Measurements from ENCODE around the gene LUZP2. TPM values are rescaled to one million over a fixed set of nuclear protein-coding genes. Genes with fewer than 3 reads are reported as not detected.

Gene LUZP2
- total RNA-seq, 1 donor from 2014 or later = 30.3 TPM

DNA sequence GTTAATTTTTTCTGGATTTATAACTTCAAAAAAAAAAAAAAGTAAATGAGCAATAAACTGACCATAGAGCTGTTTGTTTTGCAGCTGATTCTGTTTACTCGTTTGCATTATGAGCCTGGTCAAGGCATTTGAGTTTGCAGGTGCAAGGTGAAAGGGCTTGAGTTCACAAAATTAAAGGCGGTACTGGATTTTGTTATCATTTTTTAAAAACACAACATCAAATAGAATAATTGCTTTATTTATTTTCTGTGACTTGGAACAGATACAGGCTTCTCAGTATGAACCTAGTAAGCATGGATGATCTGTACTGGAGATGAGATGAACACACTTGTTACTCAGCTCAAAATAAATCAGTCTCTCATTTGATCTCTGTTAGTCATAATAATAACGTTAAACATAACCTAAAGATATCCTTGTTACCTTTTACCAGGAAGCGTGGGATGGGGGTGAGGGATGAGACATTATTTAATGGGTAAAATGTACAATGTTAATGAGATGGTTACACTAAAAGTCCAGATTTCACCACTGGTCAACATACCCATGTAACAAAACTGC is 137.8 kb downstream of the LUZP2 start:
- no peak for DNase-seq (ENCODE audit: low spot score)

DNA sequence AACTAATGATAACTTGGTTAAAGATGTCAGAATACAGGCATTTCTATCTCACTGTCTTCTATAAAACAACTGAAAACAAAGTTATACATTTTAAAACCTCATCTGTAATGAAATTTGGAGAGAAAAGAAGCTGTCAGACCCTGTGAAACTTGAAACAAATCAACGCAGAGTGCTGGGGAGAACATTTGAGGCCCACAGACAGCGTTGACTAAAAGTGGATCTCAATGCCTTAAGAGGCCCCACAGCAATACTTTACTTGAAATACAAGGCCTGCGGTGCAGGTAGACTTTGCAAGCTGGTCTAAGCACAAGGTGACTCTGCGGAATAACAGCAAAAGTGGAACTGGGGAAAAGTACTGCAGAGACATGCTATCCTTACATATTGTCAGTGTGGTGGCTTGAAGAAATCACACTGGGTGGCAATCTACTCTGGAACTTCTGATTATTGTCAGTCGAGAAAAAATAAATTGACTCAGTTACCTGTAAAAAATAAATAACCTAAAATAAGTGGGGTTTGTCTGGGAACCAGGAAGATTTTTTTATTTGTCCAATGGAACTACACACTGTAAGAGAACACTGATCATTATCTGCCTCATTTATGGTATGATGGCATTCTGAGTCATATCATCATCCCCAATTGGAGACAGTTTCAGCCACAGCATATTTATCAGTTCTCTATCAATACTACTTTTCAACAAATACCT is 138.9 kb downstream of the LUZP2 start:
- no peak for DNase-seq (ENCODE audit: low spot score)

- DNase-seq (ENCODE audit: low spot score) = no peak
Observed at GRCh38 chr11:24636291-24636629, 139.4 kb downstream of the LUZP2 start.

DNA sequence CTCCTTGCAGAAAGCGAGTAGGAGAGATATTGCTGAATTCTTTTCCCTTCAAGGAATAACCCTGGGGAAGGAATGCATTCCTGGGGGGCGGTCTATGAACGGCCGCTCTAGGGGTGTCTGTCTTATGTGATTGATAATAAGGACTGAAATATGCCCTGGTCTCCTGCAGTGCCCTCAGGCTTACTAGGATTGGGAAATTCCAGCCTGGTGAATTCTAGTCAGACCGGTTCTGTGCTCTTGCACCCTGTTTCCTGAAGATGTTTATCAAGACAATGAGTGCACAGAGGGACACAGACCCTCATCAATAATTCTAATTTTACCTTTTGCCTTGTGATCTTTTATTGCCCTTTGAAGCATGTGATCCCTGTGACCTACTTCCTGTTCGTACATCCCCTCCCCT is 140.7 kb downstream of the LUZP2 start:
- no peak for DNase-seq (ENCODE audit: low spot score)

- peak; percentile 13 for DNase-seq (ENCODE audit: low spot score)
Observed at GRCh38 chr11:24642648-24643047, 145.8 kb downstream of the LUZP2 start.

- no peak for DNase-seq (ENCODE audit: low spot score)
Observed at GRCh38 chr11:24645563-24645962, 148.7 kb downstream of the LUZP2 start.

GRCh38 chr11:24651873-24652272 is 155.0 kb downstream of the LUZP2 start:
- DNase-seq (ENCODE audit: low spot score) = no peak

GRCh38 chr11:24653901-24654300 is 157.0 kb downstream of the LUZP2 start:
- DNase-seq (ENCODE audit: low spot score) = no peak

- DNase-seq (ENCODE audit: low spot score) = no peak
Observed at GRCh38 chr11:24661331-24661730, 164.5 kb downstream of the LUZP2 start.

DNA sequence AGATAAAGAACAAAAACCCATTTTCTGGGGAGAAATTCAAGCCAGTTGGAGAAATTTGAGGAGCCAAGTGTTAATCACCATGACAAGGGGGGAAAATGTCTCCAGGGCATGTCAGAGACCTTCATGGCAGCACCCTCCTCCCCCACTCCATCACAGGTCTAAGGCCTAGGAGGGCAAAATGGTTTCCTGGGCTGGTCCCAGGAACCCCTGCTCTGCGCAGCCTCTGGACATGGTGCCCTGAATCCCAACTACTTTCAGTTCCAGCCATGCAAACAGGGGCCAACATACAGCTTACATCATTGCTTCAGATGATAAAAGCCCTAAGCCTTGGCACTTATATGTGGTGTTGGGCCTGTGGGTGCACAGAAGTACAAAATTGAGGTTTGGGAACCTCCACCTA is 167.5 kb downstream of the LUZP2 start:
- no peak for DNase-seq (ENCODE audit: low spot score)

DNA sequence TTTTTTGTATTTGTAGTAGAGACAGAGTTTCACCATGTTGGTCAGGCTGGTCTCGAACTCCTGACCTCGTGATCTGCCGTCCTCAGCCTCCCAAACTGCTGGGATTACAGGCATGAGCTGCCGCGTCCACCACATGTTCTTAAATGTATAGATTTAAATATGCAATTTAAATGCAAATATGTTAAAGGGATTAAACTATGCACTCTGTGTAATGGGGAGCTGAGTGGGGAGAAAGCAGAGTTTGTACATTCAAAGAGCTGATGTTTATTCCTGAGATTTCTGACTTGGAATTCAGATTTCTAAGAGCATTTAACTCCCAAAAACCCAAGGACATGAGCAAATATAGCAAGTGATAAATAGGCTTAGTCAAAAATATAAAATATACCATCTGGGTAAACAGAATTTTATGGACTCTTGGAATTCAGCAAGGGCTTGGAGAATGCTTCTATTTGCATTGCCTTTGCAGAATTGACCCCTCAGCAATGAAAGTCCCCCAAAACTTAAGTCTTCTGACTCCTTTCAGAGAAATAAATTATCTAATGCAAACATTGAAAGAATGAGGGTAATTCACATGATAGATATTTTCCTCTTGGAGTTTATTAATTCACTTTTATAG is 170.6 kb downstream of the LUZP2 start:
- DNase-seq (ENCODE audit: low spot score) = no peak

DNA sequence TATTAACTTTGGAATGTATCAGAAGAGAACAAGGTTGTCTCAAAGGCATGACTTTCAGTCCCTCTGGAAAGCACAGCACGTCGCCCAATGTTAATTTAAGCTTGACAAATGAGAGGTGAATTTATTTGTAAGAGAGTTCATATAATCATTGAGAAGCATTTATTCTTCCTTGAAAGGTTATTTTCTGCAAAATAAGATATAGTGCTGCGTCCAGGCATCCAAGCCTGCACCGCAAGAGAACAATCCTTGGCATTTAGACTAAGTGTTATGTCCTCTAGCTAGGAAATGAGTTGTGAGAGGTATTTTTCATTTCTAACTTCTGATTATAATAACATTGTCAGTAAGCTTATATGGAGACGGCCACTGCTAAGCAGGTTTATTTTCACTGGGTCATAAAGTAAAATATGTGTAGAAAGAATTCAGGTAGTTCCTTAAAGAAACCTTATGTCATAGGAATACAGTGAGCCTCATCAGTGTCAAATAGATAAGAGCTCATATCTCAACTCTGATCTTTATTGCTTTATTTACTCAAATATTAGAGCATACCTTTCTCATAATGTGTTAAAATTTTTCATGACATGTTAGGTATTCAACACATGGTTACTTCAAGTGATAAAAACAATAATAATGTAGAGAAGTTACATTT is 182.0 kb downstream of the LUZP2 start:
- DNase-seq (ENCODE audit: low spot score) = peak; percentile 13

DNA sequence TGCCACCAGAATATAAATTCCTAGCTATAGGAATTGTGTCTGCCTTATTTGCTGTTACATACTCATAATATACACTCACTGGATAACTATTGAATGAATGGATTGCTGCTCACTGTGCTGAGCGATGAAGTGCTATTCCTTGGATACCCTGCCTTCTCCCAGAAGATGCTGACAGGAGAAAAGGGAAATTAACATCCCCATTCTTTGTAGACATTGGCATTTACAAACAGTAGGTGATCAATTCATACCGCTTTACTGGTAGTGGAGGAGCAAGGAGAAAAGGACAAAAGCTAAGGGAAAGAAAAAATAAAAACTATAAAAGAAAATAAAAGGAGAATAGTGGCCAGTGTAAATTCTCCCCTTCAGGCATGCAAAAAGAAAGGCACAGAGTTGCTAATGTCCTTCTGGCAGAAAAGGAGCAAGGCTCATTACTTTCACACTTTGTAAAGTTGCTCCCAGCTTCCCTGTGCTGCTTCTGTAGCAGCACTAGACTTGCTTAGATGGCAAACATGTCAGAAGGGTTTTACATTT is 183.0 kb downstream of the LUZP2 start:
- DNase-seq (ENCODE audit: low spot score) = no peak

DNA sequence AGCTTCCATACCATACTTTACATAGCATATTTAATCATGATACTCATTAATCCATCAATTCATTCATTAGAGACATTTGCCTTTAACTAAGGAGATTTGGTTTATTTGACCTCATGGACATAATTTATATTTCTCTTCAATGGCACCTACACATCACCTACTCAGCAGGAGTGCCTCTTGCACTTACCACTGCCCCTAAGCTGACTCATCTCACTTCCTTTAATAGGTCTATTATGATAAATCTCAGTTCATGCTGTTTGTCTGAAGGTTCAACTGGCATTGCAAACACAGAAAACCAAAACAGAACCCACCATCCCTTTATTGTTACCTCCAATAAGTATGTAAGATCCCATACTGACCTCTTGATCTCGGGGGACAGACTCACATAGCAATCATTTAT is 186.7 kb downstream of the LUZP2 start:
- no peak for DNase-seq (ENCODE audit: low spot score)

DNA sequence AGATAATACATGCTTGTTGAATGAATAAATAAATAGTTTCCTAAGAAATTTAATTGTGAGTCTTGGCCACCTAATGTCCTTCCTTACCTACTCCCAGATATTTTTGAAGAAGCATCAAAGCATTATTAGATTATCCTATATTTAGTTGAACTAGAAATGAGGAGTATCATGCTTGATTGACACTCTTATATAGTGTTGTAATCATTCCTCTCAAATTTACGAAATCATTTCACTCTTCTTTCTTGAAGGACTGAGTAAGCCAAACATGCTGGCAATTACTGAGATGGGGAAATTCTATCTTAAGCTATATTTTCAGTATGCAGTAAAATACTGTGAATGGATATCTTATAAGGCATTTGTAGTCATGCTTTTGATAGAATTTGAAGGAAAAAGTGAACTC is 189.0 kb downstream of the LUZP2 start:
- DNase-seq (ENCODE audit: low spot score) = no peak

DNA sequence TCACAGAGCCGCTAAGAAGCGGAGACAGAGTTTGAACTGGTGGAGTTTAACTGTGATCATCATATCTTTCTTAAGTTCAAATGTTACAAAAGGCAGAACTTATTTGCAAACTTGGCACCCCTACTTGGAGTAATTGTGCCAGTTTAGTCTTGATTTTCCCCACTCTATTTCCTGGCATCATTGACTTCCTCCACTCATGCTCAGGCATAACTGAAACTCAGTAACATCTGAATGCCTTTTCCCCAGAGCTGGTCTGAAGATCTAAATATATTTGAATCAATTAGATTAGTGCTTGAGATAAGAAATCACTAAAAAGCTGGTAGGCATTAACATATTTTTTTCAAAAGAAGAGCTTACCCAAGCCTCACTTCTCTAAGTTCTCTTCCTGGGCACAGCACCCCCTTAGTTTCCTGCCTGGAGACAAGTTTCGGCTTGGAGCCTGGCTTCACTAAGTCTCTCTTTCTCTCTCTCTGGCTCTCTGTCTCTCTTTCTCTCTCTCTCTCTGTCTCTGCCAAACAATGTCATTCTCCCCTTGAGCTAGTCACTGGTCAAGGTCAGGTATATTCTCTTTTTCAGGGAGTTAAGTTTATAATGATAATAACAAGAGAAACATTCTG is 190.8 kb downstream of the LUZP2 start:
- no peak for DNase-seq (ENCODE audit: low spot score)

- DNase-seq (ENCODE audit: low spot score) = no peak
Observed at GRCh38 chr11:24688981-24689380, 192.1 kb downstream of the LUZP2 start.

- DNase-seq (ENCODE audit: low spot score) = no peak
Observed at GRCh38 chr11:24697522-24698111, 200.8 kb downstream of the LUZP2 start.

DNA sequence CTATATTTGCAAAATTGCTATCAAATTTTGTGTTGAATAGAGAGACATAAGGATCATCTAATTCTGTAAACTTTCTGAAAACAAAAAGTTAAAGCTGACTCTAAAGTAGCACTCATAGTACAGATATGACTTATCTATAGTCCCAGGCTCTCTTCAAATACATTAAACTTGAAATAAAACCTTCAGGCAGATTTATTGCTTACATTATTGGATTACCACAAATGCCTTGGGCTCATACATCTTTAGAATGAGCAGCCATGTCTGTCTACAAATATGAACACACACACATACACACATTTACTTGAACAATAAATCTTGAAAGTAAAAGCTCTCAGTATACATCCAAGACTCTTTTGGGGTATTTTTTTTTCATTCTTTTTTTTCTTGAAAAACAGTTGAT is 207.9 kb downstream of the LUZP2 start:
- DNase-seq (ENCODE audit: low spot score) = no peak

DNA sequence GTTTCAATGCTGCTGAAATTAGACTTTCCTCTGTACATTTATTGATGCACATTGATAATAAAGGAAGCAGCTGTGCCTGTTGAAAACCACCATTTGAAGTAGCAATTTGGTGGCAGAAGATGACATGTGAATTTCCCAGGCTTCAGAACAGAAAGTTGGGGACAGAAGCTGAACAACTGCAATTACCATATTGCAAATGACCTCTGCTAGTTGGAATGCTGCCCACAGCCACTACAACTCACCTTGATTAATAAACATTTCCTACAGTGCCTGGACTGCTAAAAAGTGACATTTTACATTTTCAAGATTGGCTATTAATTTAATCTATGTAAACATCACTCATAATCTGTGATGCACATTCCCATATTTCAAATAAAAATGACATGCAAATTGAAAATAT is 208.6 kb downstream of the LUZP2 start:
- DNase-seq (ENCODE audit: low spot score) = no peak

- DNase-seq (ENCODE audit: low spot score) = no peak
Observed at GRCh38 chr11:24708616-24709015, 211.8 kb downstream of the LUZP2 start.
